ENCODE measurements around the gene SUGCT.

SUGCT gene

GRCh38 chr7:40726559-40726958 is 591.8 kb downstream of the SUGCT start:
- TF ChIP-seq EP300 (IDR thresholded peaks at IDR 0.05; ENCODE audit: borderline replicate concordance) (no peak), CREB1 (IDR thresholded peaks at IDR 0.05; ENCODE audit: low read depth) (no peak), REST (IDR thresholded peaks at IDR 0.05; ENCODE audit: low read depth) (no peak), YY1 (IDR thresholded peaks at IDR 0.05; ENCODE audit: low read depth) (no peak), TAF1 (IDR thresholded peaks at IDR 0.05; ENCODE audit: low read depth) (no peak), RAD21 (IDR thresholded peaks at IDR 0.05; ENCODE audit: low read depth) (no peak), TCF12 (IDR thresholded peaks at IDR 0.05; ENCODE audit: low read depth) (no peak), EGR1 (IDR thresholded peaks at IDR 0.05) (no peak), ZBTB7A (IDR thresholded peaks at IDR 0.05; ENCODE audit: low read depth) (no peak), CEBPB (IDR thresholded peaks at IDR 0.05) (no peak), USF1 (IDR thresholded peaks at IDR 0.05) (no peak), TEAD4 (IDR thresholded peaks at IDR 0.05) (no peak), MAX (IDR thresholded peaks at IDR 0.05) (no peak)

GRCh38 chr7:40733114-40733513 is 598.3 kb downstream of the SUGCT start:
- TF ChIP-seq NFIC (IDR thresholded peaks at IDR 0.05) (no peak), TCF12 (IDR thresholded peaks at IDR 0.05; ENCODE audit: low read depth) (no peak), TEAD4 (IDR thresholded peaks at IDR 0.05) (no peak), USF1 (IDR thresholded peaks at IDR 0.05) (no peak), MAX (IDR thresholded peaks at IDR 0.05) (no peak), EGR1 (IDR thresholded peaks at IDR 0.05) (no peak), FOXM1 (IDR thresholded peaks at IDR 0.05; ENCODE audit: borderline replicate concordance, low read depth) (no peak), YY1 (IDR thresholded peaks at IDR 0.05; ENCODE audit: low read depth) (no peak), TAF1 (IDR thresholded peaks at IDR 0.05; ENCODE audit: low read depth) (no peak), REST (IDR thresholded peaks at IDR 0.05; ENCODE audit: low read depth) (no peak)

- TF ChIP-seq TAF1 (IDR thresholded peaks at IDR 0.05; ENCODE audit: low read depth) (no peak), TEAD4 (IDR thresholded peaks at IDR 0.05) (no peak), YY1 (IDR thresholded peaks at IDR 0.05; ENCODE audit: low read depth) (no peak), EGR1 (IDR thresholded peaks at IDR 0.05) (no peak)
Measured at GRCh38 chr7:40733578-40733977, 598.8 kb downstream of the SUGCT start.

GRCh38 chr7:40739257-40739656 is 604.5 kb downstream of the SUGCT start:
- TF ChIP-seq ZBTB7A (IDR thresholded peaks at IDR 0.05; ENCODE audit: low read depth) (no peak), MAX (IDR thresholded peaks at IDR 0.05) (no peak), TCF12 (IDR thresholded peaks at IDR 0.05; ENCODE audit: low read depth) (no peak), EGR1 (IDR thresholded peaks at IDR 0.05) (no peak), YY1 (IDR thresholded peaks at IDR 0.05; ENCODE audit: low read depth) (no peak), TEAD4 (IDR thresholded peaks at IDR 0.05) (no peak), TAF1 (IDR thresholded peaks at IDR 0.05; ENCODE audit: low read depth) (no peak), RAD21 (IDR thresholded peaks at IDR 0.05; ENCODE audit: low read depth) (no peak), CEBPB (IDR thresholded peaks at IDR 0.05) (no peak)

GRCh38 chr7:40742270-40742669 is 607.5 kb downstream of the SUGCT start:
- no peak for TF ChIP-seq MAX (IDR thresholded peaks at IDR 0.05)
- TF ChIP-seq RAD21 (IDR thresholded peaks at IDR 0.05; ENCODE audit: low read depth), result no peak
- no peak for TF ChIP-seq TCF12 (IDR thresholded peaks at IDR 0.05; ENCODE audit: low read depth)
- TF ChIP-seq CREB1 (IDR thresholded peaks at IDR 0.05; ENCODE audit: low read depth), result no peak

GRCh38 chr7:40746841-40747556 is 612.2 kb downstream of the SUGCT start:
- TF ChIP-seq TEAD4 (IDR thresholded peaks at IDR 0.05) (no peak), TAF1 (IDR thresholded peaks at IDR 0.05; ENCODE audit: low read depth) (no peak), FOXM1 (IDR thresholded peaks at IDR 0.05; ENCODE audit: borderline replicate concordance, low read depth) (no peak), EGR1 (IDR thresholded peaks at IDR 0.05) (no peak), ZBTB7A (IDR thresholded peaks at IDR 0.05; ENCODE audit: low read depth) (no peak), USF1 (IDR thresholded peaks at IDR 0.05) (no peak), CEBPB (IDR thresholded peaks at IDR 0.05) (no peak), REST (IDR thresholded peaks at IDR 0.05; ENCODE audit: low read depth) (no peak), RAD21 (IDR thresholded peaks at IDR 0.05; ENCODE audit: low read depth) (no peak), CREB1 (IDR thresholded peaks at IDR 0.05; ENCODE audit: low read depth) (no peak), YY1 (IDR thresholded peaks at IDR 0.05; ENCODE audit: low read depth) (no peak), TCF12 (IDR thresholded peaks at IDR 0.05; ENCODE audit: low read depth) (no peak), EP300 (IDR thresholded peaks at IDR 0.05; ENCODE audit: borderline replicate concordance) (no peak), MAX (IDR thresholded peaks at IDR 0.05) (no peak), NFIC (IDR thresholded peaks at IDR 0.05) (no peak)

Measured in Ishikawa (cell line).